Neuronal stem cell (in vitro differentiated cells): Measurements from ENCODE around the gene CYP4A22.
A peak's percentile ranks its signal among the peaks of the same experiment; 100 is the strongest.

Source experiments
- DNase-seq: peaks from one replicate; pipeline ENCODE4 v3.0.0-alpha.2; 2013; ENCODE audit warnings: low spot score
- H2AFZ ChIP-seq: one replicate; pipeline ENCODE4 v1.6.1; 2013; ENCODE audit warnings: mild to moderate bottlenecking, low read length, inconsistent platforms
- H2AK5ac ChIP-seq: 2 replicates; pipeline ENCODE4 v1.6.1; 2013; ENCODE audit warnings: low read depth, mild to moderate bottlenecking, inconsistent platforms, low read length, moderate library complexity, mixed read lengths
- H2BK120ac ChIP-seq: 2 replicates; pipeline ENCODE4 v1.6.1; 2013; ENCODE audit warnings: low read depth, mild to moderate bottlenecking, inconsistent platforms, low read length, moderate library complexity, mixed read lengths
- H2BK12ac ChIP-seq: one replicate; pipeline ENCODE4 v1.6.1; 2013; ENCODE audit warnings: low read length, inconsistent platforms
- H2BK15ac ChIP-seq: 2 replicates; pipeline ENCODE4 v1.6.1; 2013; ENCODE audit warnings: mild to moderate bottlenecking, low read length, inconsistent platforms, mixed read lengths
- H2BK5ac ChIP-seq: one replicate; pipeline ENCODE4 v1.6.1; 2013; ENCODE audit warnings: inconsistent platforms, mild to moderate bottlenecking, low read length, moderate library complexity
- H3K14ac ChIP-seq: one replicate; pipeline ENCODE4 v1.6.1; 2013; ENCODE audit warnings: low read length, inconsistent platforms
- H3K18ac ChIP-seq: 2 replicates; pipeline ENCODE4 v1.6.1; 2013; ENCODE audit warnings: low read length, inconsistent platforms
- H3K23ac ChIP-seq: 2 replicates; pipeline ENCODE4 v1.6.1; 2013; ENCODE audit warnings: low read depth, mild to moderate bottlenecking, mixed read lengths, low read length, inconsistent platforms; ENCODE audit not compliant: poor library complexity
- H3K27ac ChIP-seq: replicated peaks from 3 replicates; pipeline ENCODE4 v1.5.1; 2013; ENCODE audit warnings: low read length, inconsistent platforms
- H3K27me3 ChIP-seq, 3 experiments: 2 replicates each; pipeline ENCODE4 v1.6.1; 2013; ENCODE audit warnings: low read length in 3 of 3, mild to moderate bottlenecking in 2 of 3, inconsistent platforms in 1 of 3, low read depth in 1 of 3, mixed read lengths in 1 of 3, moderate library complexity in 1 of 3; ENCODE audit not compliant: control insufficient read depth in 3 of 3, insufficient read depth in 3 of 3
- H3K36me3 ChIP-seq, 2 donors: replicated peaks in 1 of 2; 2 replicates each; pipeline ENCODE4 v1.6.1; 2013; ENCODE audit warnings: low read length in 2 of 2; ENCODE audit not compliant: control insufficient read depth in 2 of 2, insufficient read depth in 2 of 2
- H3K4ac ChIP-seq: 2 replicates; pipeline ENCODE4 v1.6.1; 2013; ENCODE audit warnings: inconsistent platforms, mild to moderate bottlenecking, low read length, moderate library complexity
- H3K4me1 ChIP-seq, 2 donors: 1 replicate in 1 of 2; 2 replicates in 1 of 2; pipeline ENCODE4 v1.6.1; 2013; ENCODE audit warnings: low read length in 2 of 2, low read depth in 1 of 2; ENCODE audit not compliant: control insufficient read depth in 2 of 2, insufficient read depth in 1 of 2
- H3K4me2 ChIP-seq: one replicate; pipeline ENCODE4 v1.6.1; 2013; ENCODE audit warnings: mild to moderate bottlenecking, low read length, inconsistent platforms; ENCODE audit not compliant: insufficient read depth, poor library complexity, severe bottlenecking
- H3K4me3 ChIP-seq, 2 donors: 2 replicates each; pipeline ENCODE4 v1.5.1; 2013; ENCODE audit warnings: low read length in 2 of 2, mild to moderate bottlenecking in 2 of 2, inconsistent platforms in 1 of 2, moderate library complexity in 1 of 2
- H3K79me1 ChIP-seq: one replicate; pipeline ENCODE4 v1.6.1; 2013; ENCODE audit warnings: low read depth, mild to moderate bottlenecking, inconsistent platforms, low read length, moderate library complexity
- H3K9ac ChIP-seq: one replicate; pipeline ENCODE4 v1.6.1; 2013; ENCODE audit warnings: mild to moderate bottlenecking, low read depth, low read length, inconsistent platforms; ENCODE audit not compliant: poor library complexity
- H3K9me3 ChIP-seq, 2 donors: replicated peaks in 1 of 2; 2 replicates each; pipeline versions ENCODE3 to v1.6.1; 2013; ENCODE audit warnings: low read length in 2 of 2, mild to moderate bottlenecking in 2 of 2, inconsistent platforms in 1 of 2, low read depth in 1 of 2, mixed read lengths in 1 of 2, moderate library complexity in 1 of 2; ENCODE audit not compliant: control insufficient read depth in 2 of 2, insufficient read depth in 1 of 2
- H4K8ac ChIP-seq: one replicate; pipeline ENCODE4 v1.6.1; 2013; ENCODE audit warnings: low read depth, mild to moderate bottlenecking, inconsistent platforms, low read length, moderate library complexity
- H4K91ac ChIP-seq: one replicate; pipeline ENCODE4 v1.6.1; 2013; ENCODE audit warnings: low read length, low read depth, mild to moderate bottlenecking, inconsistent platforms; ENCODE audit not compliant: poor library complexity
- WGBS, 2 donors: extraction: QIAGEN DNeasy Blood & Tissue Kit; methylation state at CpG; one replicate each; pipeline ENCODE4 v1.1.7; 2013; ENCODE audit warnings: missing lambda C conversion rate in 2 of 2, mixed read lengths in 1 of 2; ENCODE audit not compliant: insufficient read length in 2 of 2, insufficient replicate concordance in 1 of 2; ENCODE audit errors: extremely low coverage in 2 of 2; 5-methylcytosine and 5-hydroxymethylcytosine counted together

The CYP4A22 gene

DNA sequence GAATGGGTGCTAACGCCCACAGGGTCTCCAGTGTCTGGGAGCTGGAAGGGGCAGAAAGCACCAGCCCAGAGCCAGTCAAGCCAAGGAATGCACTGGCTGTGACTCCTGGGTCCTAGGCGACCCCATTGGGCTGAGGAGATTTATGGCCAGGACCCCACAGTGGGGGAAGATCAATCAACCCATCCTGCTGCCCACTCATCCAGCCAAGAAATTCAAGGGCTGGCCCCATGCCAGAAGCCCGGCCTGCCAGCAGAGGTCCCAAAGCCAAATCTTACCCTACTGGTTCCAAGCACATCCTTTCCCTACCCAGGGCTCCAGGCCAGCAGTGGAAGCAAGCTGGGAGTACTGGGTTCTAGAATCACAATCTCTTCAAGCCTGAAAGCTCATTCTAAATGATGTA, 59.4 kb downstream of the CYP4A22 start:
- Histone ChIP-seq H3K4me1 (peaks cover 5 to 6% of the 10 kb centered on the region in 2 donors), H3K27me3 (peaks cover 0 to 25% (median 3%) of the 10 kb centered on the region in 3 experiments), H4K8ac (no peak overlapping the region), H2BK5ac (no peak overlapping the region), H2BK120ac (no peak overlapping the region), H3K9ac (no peak overlapping the region), H2AFZ (no peak overlapping the region), H3K27ac (no peak overlapping the region), H3K4ac (no peak overlapping the region), H3K4me2 (no peak overlapping the region), H2AK5ac (no peak overlapping the region), H2BK15ac (no peak overlapping the region), H3K18ac (no peak overlapping the region), H3K14ac (no peak overlapping the region), H3K4me3 (no peak overlapping the region), H3K79me1 (no peaks in the 10 kb centered on the region), H4K91ac (no peak overlapping the region), H2BK12ac (no peak overlapping the region), H3K23ac (peak overlapping the region; percentile 5), H3K9me3 (peaks cover 0 to 2% of the 10 kb centered on the region in 2 donors), H3K36me3 (no peaks in the 10 kb centered on the region)
- no peak for DNase-seq
- WGBS, 2 donors = no CpG with 5 or more reads among the region's 3 CpGs

DNA sequence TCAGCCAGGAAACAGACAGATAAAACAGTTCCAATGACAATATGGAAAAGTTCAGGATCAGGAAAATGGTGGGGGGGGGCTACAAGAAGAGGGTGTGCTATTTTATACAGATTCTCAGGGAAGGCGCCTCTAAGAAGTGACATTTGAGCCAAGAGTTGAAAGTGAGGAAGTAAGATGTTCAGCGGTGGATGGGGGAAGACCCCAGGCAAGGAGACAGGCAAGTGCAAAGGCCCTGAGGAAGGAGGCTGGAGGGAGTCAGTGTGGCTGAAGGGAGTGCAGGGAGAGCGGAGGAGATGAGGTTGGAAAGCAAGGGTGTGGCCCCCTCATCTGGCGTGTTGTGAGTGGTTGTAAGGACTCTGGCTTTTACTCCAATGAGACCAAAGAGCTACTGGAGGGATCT, 61.0 kb downstream of the CYP4A22 start:
- no peak overlapping the region for H3K27ac ChIP-seq
- no peak overlapping the region for H2BK15ac ChIP-seq
- H3K4me1 ChIP-seq = no peaks in the 10 kb centered on the region
- no peak overlapping the region for H2BK5ac ChIP-seq
- no CpG with 5 or more reads among the region's 4 CpGs for WGBS, 2 donors
- H2AFZ ChIP-seq = no peak overlapping the region
- H3K18ac ChIP-seq = no peak overlapping the region
- H2BK12ac ChIP-seq = no peak overlapping the region
- no peak overlapping the region for H3K4ac ChIP-seq
- H3K4me2 ChIP-seq = no peak overlapping the region
- H4K91ac ChIP-seq = no peak overlapping the region
- no peak overlapping the region for H2AK5ac ChIP-seq
- DNase-seq = no peak
- H3K9me3 ChIP-seq = peaks cover 0 to 2% of the 10 kb centered on the region in 2 donors
- no peaks in the 10 kb centered on the region for H3K36me3 ChIP-seq
- no peak overlapping the region for H2BK120ac ChIP-seq
- no peak overlapping the region for H3K23ac ChIP-seq
- H3K4me3 ChIP-seq = no peak overlapping the region
- peaks cover 0 to 25% (median 3%) of the 10 kb centered on the region in 3 experiments for H3K27me3 ChIP-seq
- H3K14ac ChIP-seq = no peak overlapping the region
- H4K8ac ChIP-seq = no peak overlapping the region
- H3K79me1 ChIP-seq = no peaks in the 10 kb centered on the region
- no peak overlapping the region for H3K9ac ChIP-seq
